ENCODE measurements around the gene CAMK1. TPM values are rescaled to one million over a fixed set of nuclear protein-coding genes. Genes with fewer than 3 reads are reported as not detected.

Gene CAMK1
- total and polyA plus RNA-seq, 2 donors (not counting 1 experiment from before 2014, with no cell fraction given): 27.7 to 64.2 TPM

- Histone ChIP-seq H3K9ac (ENCODE audit: insufficient read depth, low read length) (no peak overlapping the region), H3K27ac (ENCODE audit: insufficient read depth, low read length) (no peak overlapping the region), H3K9me3 (ENCODE audit: control insufficient read depth, insufficient read depth, low read depth, low read length) (no peaks in the 10 kb centered on the region), H3K36me3 (ENCODE audit: control insufficient read depth, insufficient read depth, low read length) (no peaks in the 10 kb centered on the region), H4K20me1 (ENCODE audit: control insufficient read depth, extremely low read depth, insufficient read depth, low read length) (no peaks in the 10 kb centered on the region), H3K4me2 (ENCODE audit: extremely low read depth, insufficient read depth, low read length) (no peak overlapping the region), H3K27me3 (ENCODE audit: control insufficient read depth, insufficient read depth, low read length) (no peaks in the 10 kb centered on the region), H3K4me1 (ENCODE audit: control insufficient read depth, extremely low read depth, insufficient read depth, low read length) (peaks cover 10% of the 10 kb centered on the region), H3K79me2 (ENCODE audit: control insufficient read depth, insufficient read depth, low read length) (peaks cover 8% of the 10 kb centered on the region), H3K4me3 (replicated peaks in 1 of 4; ENCODE audit: control extremely low read depth in 1 of 4, insufficient read depth in 1 of 4, low read depth in 3 of 4, low read length in 4 of 4) (no peak overlapping the region), H2AFZ (ENCODE audit: low read length) (no peak overlapping the region)
- no peak for DNase-seq (ENCODE audit: low read depth in 2 of 2)
- TF ChIP-seq CTCF (conservative IDR thresholded peaks at IDR 0.05 in 1 of 2, IDR thresholded peaks at IDR 0.05 in 1 of 2; ENCODE audit: low read depth in 1 of 2, low read length in 2 of 2) (no peak), EZH2 (IDR thresholded peaks at IDR 0.05; ENCODE audit: low read length, missing control alignments) (no peak)
Measured at GRCh38 chr3:9765865-9766264, 3.9 kb downstream of the CAMK1 start.

GRCh38 chr3:9762871-9763270 lies 6.9 kb downstream of the CAMK1 start:
- TF ChIP-seq CTCF (conservative IDR thresholded peaks at IDR 0.05 in 1 of 2, IDR thresholded peaks at IDR 0.05 in 1 of 2; ENCODE audit: low read depth in 1 of 2, low read length in 2 of 2) (no peak), EZH2 (IDR thresholded peaks at IDR 0.05; ENCODE audit: low read length, missing control alignments) (no peak)
- Histone ChIP-seq H4K20me1 (ENCODE audit: control insufficient read depth, extremely low read depth, insufficient read depth, low read length) (no peaks in the 10 kb centered on the region), H3K27ac (ENCODE audit: insufficient read depth, low read length) (no peak overlapping the region), H3K4me1 (ENCODE audit: control insufficient read depth, extremely low read depth, insufficient read depth, low read length) (no peaks in the 10 kb centered on the region), H2AFZ (ENCODE audit: low read length) (no peak overlapping the region), H3K79me2 (ENCODE audit: control insufficient read depth, insufficient read depth, low read length) (no peaks in the 10 kb centered on the region), H3K27me3 (ENCODE audit: control insufficient read depth, insufficient read depth, low read length) (no peaks in the 10 kb centered on the region), H3K9me3 (ENCODE audit: control insufficient read depth, insufficient read depth, low read depth, low read length) (no peaks in the 10 kb centered on the region), H3K4me2 (ENCODE audit: extremely low read depth, insufficient read depth, low read length) (no peak overlapping the region), H3K36me3 (ENCODE audit: control insufficient read depth, insufficient read depth, low read length) (peaks cover 2% of the 10 kb centered on the region), H3K9ac (ENCODE audit: insufficient read depth, low read length) (no peak overlapping the region), H3K4me3 (replicated peaks in 1 of 4; ENCODE audit: control extremely low read depth in 1 of 4, insufficient read depth in 1 of 4, low read depth in 3 of 4, low read length in 4 of 4) (no peak overlapping the region)
- DNase-seq (ENCODE audit: low read depth in 2 of 2): no peak

- no peaks in the 10 kb centered on the region for H3K79me2 ChIP-seq (ENCODE audit: control insufficient read depth, insufficient read depth, low read length)
- TF ChIP-seq EZH2 (IDR thresholded peaks at IDR 0.05; ENCODE audit: low read length, missing control alignments): no peak
- TF ChIP-seq CTCF (conservative IDR thresholded peaks at IDR 0.05 in 1 of 2, IDR thresholded peaks at IDR 0.05 in 1 of 2; ENCODE audit: low read depth in 1 of 2, low read length in 2 of 2): no peak
- DNase-seq (ENCODE audit: low read depth in 2 of 2): no peak
Measured at GRCh38 chr3:9761919-9762318, 7.8 kb downstream of the CAMK1 start.

More at GRCh38 chr3:9761919-9762318, 7.8 kb downstream of the CAMK1 start:
- Histone ChIP-seq H3K36me3 (ENCODE audit: control insufficient read depth, insufficient read depth, low read length) (peaks cover 10% of the 10 kb centered on the region), H3K9ac (ENCODE audit: insufficient read depth, low read length) (no peak overlapping the region), H3K9me3 (ENCODE audit: control insufficient read depth, insufficient read depth, low read depth, low read length) (no peaks in the 10 kb centered on the region), H2AFZ (ENCODE audit: low read length) (no peak overlapping the region), H3K27me3 (ENCODE audit: control insufficient read depth, insufficient read depth, low read length) (no peaks in the 10 kb centered on the region), H3K4me1 (ENCODE audit: control insufficient read depth, extremely low read depth, insufficient read depth, low read length) (no peaks in the 10 kb centered on the region), H3K4me3 (replicated peaks in 1 of 4; ENCODE audit: control extremely low read depth in 1 of 4, insufficient read depth in 1 of 4, low read depth in 3 of 4, low read length in 4 of 4) (no peak overlapping the region), H3K27ac (ENCODE audit: insufficient read depth, low read length) (no peak overlapping the region), H4K20me1 (ENCODE audit: control insufficient read depth, extremely low read depth, insufficient read depth, low read length) (no peaks in the 10 kb centered on the region), H3K4me2 (ENCODE audit: extremely low read depth, insufficient read depth, low read length) (no peak overlapping the region)
